Endothelial cell of umbilical vein (primary cell): Measurements from ENCODE around the gene NGFR.

Experiments
- EZH2 ChIP-seq: IDR thresholded peaks from 2 replicates; pipeline ENCODE4 v1.6.1; 2012; ENCODE audit warnings: borderline replicate concordance, low read depth, mild to moderate bottlenecking, moderate library complexity, low read length, inconsistent platforms; ENCODE audit not compliant: severe bottlenecking
- GATA2 ChIP-seq: IDR thresholded peaks from 2 replicates; pipeline ENCODE4 v1.7.0; 2011; ENCODE audit warnings: low read depth, mild to moderate bottlenecking, moderate library complexity, mixed read lengths, low read length; ENCODE audit not compliant: insufficient read length, insufficient read depth
- POLR2A ChIP-seq: IDR thresholded peaks from 2 replicates; pipeline ENCODE4 v1.6.1; 2012; ENCODE audit warnings: low read depth, mild to moderate bottlenecking, control low read depth, low read length
- POLR2AphosphoS5 ChIP-seq: IDR thresholded peaks from 2 replicates; pipeline ENCODE4 v1.6.1; 2012; ENCODE audit warnings: low read depth, mild to moderate bottlenecking, control low read depth, low read length, moderate library complexity; ENCODE audit not compliant: insufficient read depth
- TF ChIP-seq, protein P1 (sequence below), 2 donors: IDR thresholded peaks; 1 replicate in 1 of 2; 2 replicates in 1 of 2; pipeline ENCODE4 v1.5.1; 2011; ENCODE audit warnings: low read length in 2 of 2, mild to moderate bottlenecking in 2 of 2, moderate library complexity in 2 of 2, control low read depth in 1 of 2, inconsistent platforms in 1 of 2, low read depth in 1 of 2; ENCODE audit not compliant: insufficient read depth in 1 of 2; ENCODE audit errors: extremely low read depth in 1 of 2

DNA sequence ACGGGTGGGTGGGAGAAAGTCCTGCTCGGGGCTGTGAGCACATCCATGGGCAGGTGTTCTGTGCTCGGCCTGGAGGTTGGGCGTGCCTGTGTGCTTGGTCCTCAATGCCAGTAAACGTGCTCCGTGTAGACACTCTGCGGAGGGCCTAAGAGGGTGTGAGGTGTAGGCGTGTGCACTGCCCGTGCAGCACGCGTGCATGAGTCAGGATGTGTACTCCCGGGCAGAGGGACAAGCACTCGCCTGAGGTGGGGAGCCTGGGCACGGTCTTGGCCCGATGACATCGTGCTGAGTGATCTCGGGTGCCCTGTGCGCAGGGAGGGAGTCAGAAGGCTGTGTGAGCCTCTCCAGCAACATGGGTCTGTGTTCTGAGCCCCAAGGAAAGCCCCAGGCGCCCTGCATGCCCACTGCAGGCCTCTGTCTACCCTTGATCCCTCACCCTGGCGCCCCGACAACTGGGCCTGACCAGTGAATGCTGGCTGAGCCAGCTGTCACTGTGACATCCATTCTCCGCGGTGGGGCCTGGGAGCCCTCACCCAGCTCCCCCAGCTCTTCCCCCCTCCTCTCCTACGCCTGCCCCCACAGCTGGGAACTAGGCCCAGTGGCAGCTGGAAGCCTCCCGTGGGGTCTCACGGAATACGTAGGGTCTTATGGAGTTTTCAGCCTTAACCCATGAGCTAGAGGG is 57.1 kb downstream of the NGFR start:
- TF ChIP-seq GATA2 (no peak), POLR2A (no peak), POLR2AphosphoS5 (no peak), EZH2 (no peak)
- TF ChIP-seq, protein P1, sequence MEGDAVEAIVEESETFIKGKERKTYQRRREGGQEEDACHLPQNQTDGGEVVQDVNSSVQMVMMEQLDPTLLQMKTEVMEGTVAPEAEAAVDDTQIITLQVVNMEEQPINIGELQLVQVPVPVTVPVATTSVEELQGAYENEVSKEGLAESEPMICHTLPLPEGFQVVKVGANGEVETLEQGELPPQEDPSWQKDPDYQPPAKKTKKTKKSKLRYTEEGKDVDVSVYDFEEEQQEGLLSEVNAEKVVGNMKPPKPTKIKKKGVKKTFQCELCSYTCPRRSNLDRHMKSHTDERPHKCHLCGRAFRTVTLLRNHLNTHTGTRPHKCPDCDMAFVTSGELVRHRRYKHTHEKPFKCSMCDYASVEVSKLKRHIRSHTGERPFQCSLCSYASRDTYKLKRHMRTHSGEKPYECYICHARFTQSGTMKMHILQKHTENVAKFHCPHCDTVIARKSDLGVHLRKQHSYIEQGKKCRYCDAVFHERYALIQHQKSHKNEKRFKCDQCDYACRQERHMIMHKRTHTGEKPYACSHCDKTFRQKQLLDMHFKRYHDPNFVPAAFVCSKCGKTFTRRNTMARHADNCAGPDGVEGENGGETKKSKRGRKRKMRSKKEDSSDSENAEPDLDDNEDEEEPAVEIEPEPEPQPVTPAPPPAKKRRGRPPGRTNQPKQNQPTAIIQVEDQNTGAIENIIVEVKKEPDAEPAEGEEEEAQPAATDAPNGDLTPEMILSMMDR (IDR thresholded peaks at IDR 0.05; ENCODE audit: extremely low read depth in 1 of 2, insufficient read depth in 1 of 2, low read depth in 1 of 2, low read length in 2 of 2), result no peak
